Measurements from ENCODE around the gene CLDN14. TPM values are rescaled to one million over a fixed set of nuclear protein-coding genes. Genes with fewer than 3 reads are reported as not detected.

CLDN14 gene
- total RNA-seq, 2 experiments from 2014 or later: not detected

- peaks cover 0 to 2% of the 10 kb centered on the region in 2 experiments for H3K27me3 ChIP-seq (ENCODE audit: control insufficient read depth in 1 of 2, insufficient read depth in 2 of 2, low read length in 2 of 2)
- Mint-ChIP-seq H3K4me3 (no peak overlapping the region), H3K9me3 (no peaks in the 10 kb centered on the region), H3K27me3 (peaks cover 8% of the 10 kb centered on the region), H3K27ac (no peak overlapping the region), H3K36me3 (ENCODE audit: low read depth) (no peaks in the 10 kb centered on the region), H3K4me1 (ENCODE audit: low read depth) (no peaks in the 10 kb centered on the region)
- CTCF ChIA-PET: no interaction called here
- H3K36me3 ChIP-seq (ENCODE audit: insufficient read depth, low read length): no peaks in the 10 kb centered on the region
- H3K4me1 ChIP-seq (ENCODE audit: insufficient read depth, low read length): no peaks in the 10 kb centered on the region
- DNase-seq (no peak), ATAC-seq (ENCODE audit: poor library complexity) (no peak)
- intact Hi-C loops (cut with DNase I, micrococcal nuclease): no loop called here
- no peak overlapping the region for H3K4me3 ChIP-seq (ENCODE audit: low read length)
- no peaks in the 10 kb centered on the region for H3K9me3 ChIP-seq (ENCODE audit: control insufficient read depth in 1 of 2, insufficient read depth in 1 of 2, low read length in 2 of 2)
- H3K27ac ChIP-seq (ENCODE audit: low read depth in 1 of 2, low read length in 2 of 2): no peak overlapping the region
- no peak for TF ChIP-seq CTCF (IDR thresholded peaks at IDR 0.05)
- POLR2A ChIA-PET: no interaction called here
Observed at GRCh38 chr21:36485476-36485875, 5.6 kb upstream of the CLDN14 start.

GRCh38 chr21:36483095-36483494 lies 3.2 kb upstream of the CLDN14 start:
- Mint-ChIP-seq H3K36me3 (ENCODE audit: low read depth) (no peaks in the 10 kb centered on the region), H3K27ac (no peak overlapping the region), H3K9me3 (no peaks in the 10 kb centered on the region), H3K27me3 (peaks cover 8% of the 10 kb centered on the region), H3K4me1 (ENCODE audit: low read depth) (no peaks in the 10 kb centered on the region), H3K4me3 (no peak overlapping the region)
- Histone ChIP-seq H3K27me3 (ENCODE audit: control insufficient read depth in 1 of 2, insufficient read depth in 2 of 2, low read length in 2 of 2) (no peaks in the 10 kb centered on the region), H3K27ac (ENCODE audit: low read depth in 1 of 2, low read length in 2 of 2) (no peak overlapping the region), H3K36me3 (ENCODE audit: insufficient read depth, low read length) (no peaks in the 10 kb centered on the region), H3K4me3 (ENCODE audit: low read length) (no peak overlapping the region), H3K9me3 (ENCODE audit: control insufficient read depth in 1 of 2, insufficient read depth in 1 of 2, low read length in 2 of 2) (no peaks in the 10 kb centered on the region), H3K4me1 (ENCODE audit: insufficient read depth, low read length) (no peaks in the 10 kb centered on the region)
- ChIA-PET CTCF (no interaction called here), POLR2A (no interaction called here)
- no peak for ATAC-seq (ENCODE audit: poor library complexity)
- intact Hi-C loops (cut with DNase I, micrococcal nuclease): no loop called here
- no peak for TF ChIP-seq CTCF (IDR thresholded peaks at IDR 0.05)
- DNase-seq: no peak

- POLR2A ChIA-PET: no interaction called here
- CTCF ChIA-PET: no interaction called here
Observed at GRCh38 chr21:36482673-36483072, 2.8 kb upstream of the CLDN14 start.

More at GRCh38 chr21:36482673-36483072, 2.8 kb upstream of the CLDN14 start:
- no peak for TF ChIP-seq CTCF (IDR thresholded peaks at IDR 0.05)
- Histone ChIP-seq H3K27ac (ENCODE audit: low read depth in 1 of 2, low read length in 2 of 2) (no peak overlapping the region), H3K4me3 (ENCODE audit: low read length) (no peak overlapping the region), H3K9me3 (ENCODE audit: control insufficient read depth in 1 of 2, insufficient read depth in 1 of 2, low read length in 2 of 2) (no peaks in the 10 kb centered on the region), H3K4me1 (ENCODE audit: insufficient read depth, low read length) (no peaks in the 10 kb centered on the region), H3K36me3 (ENCODE audit: insufficient read depth, low read length) (no peaks in the 10 kb centered on the region), H3K27me3 (ENCODE audit: control insufficient read depth in 1 of 2, insufficient read depth in 2 of 2, low read length in 2 of 2) (no peaks in the 10 kb centered on the region)
- Mint-ChIP-seq H3K27ac (no peak overlapping the region), H3K27me3 (peaks cover 5% of the 10 kb centered on the region), H3K4me3 (no peak overlapping the region), H3K4me1 (ENCODE audit: low read depth) (no peaks in the 10 kb centered on the region), H3K9me3 (no peaks in the 10 kb centered on the region), H3K36me3 (ENCODE audit: low read depth) (no peaks in the 10 kb centered on the region)
- ATAC-seq (ENCODE audit: poor library complexity): no peak
- intact Hi-C loops (cut with DNase I, micrococcal nuclease): no loop called here
- DNase-seq: no peak

Measured in CD4-positive, alpha-beta T cell (primary cell).